ENCODE results near the gene PLCE1. TPM values are rescaled to one million over a fixed set of nuclear protein-coding genes. Genes with fewer than 3 reads are reported as not detected.

Gene PLCE1
- total and polyA plus RNA-seq, 2 of the 8 experiments (the other 6 are each of a cell fraction or from before 2014, with no cell fraction given): 0.05 to 0.06 TPM

GRCh38 chr10:94041206-94041605 lies 47.5 kb downstream of the PLCE1 start:
- no peak overlapping the region for H2AK5ac ChIP-seq (ENCODE audit: low read depth, low read length)
- POLR2A ChIA-PET (ENCODE audit: partially characterized antibody): no interaction called here

More at GRCh38 chr10:94041206-94041605, 47.5 kb downstream of the PLCE1 start:
- DNase-seq (ENCODE audit: low read depth in 1 of 2, low spot score in 2 of 2) (no peak), FAIRE-seq (no peak)
- H3K4me3 ChIP-seq (ENCODE audit: extremely low read depth in 1 of 4, insufficient read depth in 2 of 4, low read depth in 3 of 4, low read length in 4 of 4): no peak overlapping the region
- H3K9ac ChIP-seq (replicated peaks in 1 of 4; ENCODE audit: extremely low read depth in 1 of 4, low read depth in 3 of 4, low read length in 3 of 4): no peak overlapping the region
- CTCF ChIA-PET (ENCODE audit: partially characterized antibody): interaction anchor here (0.7 to 1.5 kb wide), 9 partner anchors 12 to 292 kb away, joined by 3 to 5 read pairs (median 3); partner anchors contain the start of gene PLCE1
- H2BK5ac ChIP-seq (ENCODE audit: low read depth, low read length): no peak overlapping the region
- H3K27ac ChIP-seq (ENCODE audit: low read depth, low read length): no peak overlapping the region
- no peak overlapping the region for H3K23ac ChIP-seq (ENCODE audit: insufficient read length)
- H3K4me1 ChIP-seq (replicated peaks in 1 of 4; ENCODE audit: control insufficient read depth in 3 of 4, insufficient read depth in 4 of 4, low read length in 3 of 4): no peaks in the 10 kb centered on the region; a peak in 1 of 7 replicates
- no peak overlapping the region for H2BK120ac ChIP-seq (replicated peaks; ENCODE audit: low read depth, low read length)
- no peaks in the 10 kb centered on the region for H3K23me2 ChIP-seq (ENCODE audit: low read depth, low read length)
- no peaks in the 10 kb centered on the region for H3K79me2 ChIP-seq (ENCODE audit: control insufficient read depth in 1 of 2, insufficient read depth in 2 of 2, low read length in 2 of 2)
- H3K56ac ChIP-seq (replicated peaks; ENCODE audit: insufficient read length, low read depth, low read length): no peak overlapping the region
- H2BK12ac ChIP-seq (ENCODE audit: low read depth, low read length): no peak overlapping the region
- no peaks in the 10 kb centered on the region for H3K9me3 ChIP-seq (ENCODE audit: insufficient read depth in 2 of 2, low read depth in 1 of 2, low read length in 1 of 2)
- no peaks in the 10 kb centered on the region for H3K27me3 ChIP-seq (replicated peaks in 1 of 4; ENCODE audit: control insufficient read depth in 3 of 4, extremely low read depth in 1 of 4, insufficient read depth in 3 of 4, low read length in 3 of 4)
- H2BK20ac ChIP-seq (ENCODE audit: low read length): no peak overlapping the region
- no peak overlapping the region for H3K18ac ChIP-seq (ENCODE audit: extremely low read depth, low read length)
- no peaks in the 10 kb centered on the region for H4K20me1 ChIP-seq (replicated peaks in 1 of 2; ENCODE audit: control insufficient read depth in 1 of 2, insufficient read depth in 2 of 2, low read length in 2 of 2)
- no peak overlapping the region for H3K4ac ChIP-seq (replicated peaks; ENCODE audit: insufficient read length, low read depth, low read length)
- H3K79me1 ChIP-seq (ENCODE audit: low read depth, low read length): no peaks in the 10 kb centered on the region
- H3K4me2 ChIP-seq (ENCODE audit: insufficient read depth in 1 of 2, low read depth in 2 of 2, low read length in 2 of 2): no peak overlapping the region
- H4K8ac ChIP-seq (ENCODE audit: extremely low read depth, insufficient read depth, low read length): no peak overlapping the region
- TF ChIP-seq HDAC6 (IDR thresholded peaks at IDR 0.05; ENCODE audit: low read depth, low read length): no peak
- no peak for TF ChIP-seq ASH2L (IDR thresholded peaks at IDR 0.05; ENCODE audit: low read length)
- H4K91ac ChIP-seq (replicated peaks; ENCODE audit: insufficient read length, low read length): no peak overlapping the region
- no peak overlapping the region for H4K5ac ChIP-seq (ENCODE audit: insufficient read length, low read depth, low read length)
- H2BK15ac ChIP-seq (ENCODE audit: low read length): no peak overlapping the region
- WGBS, 2 experiments (ENCODE audit: extremely low coverage in 1 of 2, insufficient coverage in 1 of 2, insufficient read length in 1 of 2, insufficient replicate concordance in 2 of 2, low coverage in 1 of 2, low lambda C conversion rate in 2 of 2, missing lambda C conversion rate in 1 of 2): 92% methylated on average over 4 of the region's 4 CpGs; no CpG with 5 or more reads in 1 of the 2 experiments
- H2AFZ ChIP-seq (ENCODE audit: low read length): no peak overlapping the region
- H3K36me3 ChIP-seq (ENCODE audit: control insufficient read depth in 2 of 4, insufficient read depth in 4 of 4, low read length in 3 of 4): no peaks in the 10 kb centered on the region
- H3K14ac ChIP-seq (ENCODE audit: insufficient read length): no peak overlapping the region

Data from H1 (cell line).